GM19025 (cell line): ENCODE results near the gene RHBDF1.

Experiments used
- ATAC-seq: cut with Tn5 transposase; IDR thresholded peaks from one replicate; pipeline ENCODE4 v1.9.1; 2021; ENCODE audit warnings: mild to moderate bottlenecking, low read depth, moderate library complexity; ENCODE audit not compliant: unreplicated experiment

The RHBDF1 gene

GRCh38 chr16:76535-77272, 4.3 kb upstream of the RHBDF1 start:
- ATAC-seq = no peak

GRCh38 chr16:75580-76501, 3.4 kb upstream of the RHBDF1 start:
- ATAC-seq = no peak

- no peak for ATAC-seq
These were observed 2.4 kb upstream of the RHBDF1 start for GRCh38 chr16:74747-75334.

GRCh38 chr16:74051-74746, 1.8 kb upstream of the RHBDF1 start:
- ATAC-seq = no peak

GRCh38 chr16:71540-72401, 660 bp downstream of the RHBDF1 start:
- ATAC-seq = no peak

GRCh38 chr16:71210-71539, 1.3 kb downstream of the RHBDF1 start:
- ATAC-seq = no peak

GRCh38 chr16:69181-69580, 3.2 kb downstream of the RHBDF1 start:
- no peak for ATAC-seq

GRCh38 chr16:67884-68789, 4.3 kb downstream of the RHBDF1 start:
- no peak for ATAC-seq

- ATAC-seq = no peak
These were observed 5.1 kb downstream of the RHBDF1 start for GRCh38 chr16:67183-67791.

GRCh38 chr16:66309-67182, 5.9 kb downstream of the RHBDF1 start:
- ATAC-seq = no peak

GRCh38 chr16:65745-66144, 6.7 kb downstream of the RHBDF1 start:
- ATAC-seq = no peak

- no peak for ATAC-seq
These were observed 7.5 kb downstream of the RHBDF1 start for GRCh38 chr16:64914-65255.

GRCh38 chr16:63998-64913, 8.2 kb downstream of the RHBDF1 start:
- ATAC-seq = no peak

GRCh38 chr16:63466-63865, 9.0 kb downstream of the RHBDF1 start:
- no peak for ATAC-seq

GRCh38 chr16:62968-63391, 9.5 kb downstream of the RHBDF1 start:
- ATAC-seq = no peak

- ATAC-seq = no peak
These were observed 10.0 kb downstream of the RHBDF1 start for GRCh38 chr16:62283-62967.
